Heart right ventricle (tissue), 16 donors: Measurements from ENCODE around the gene CYB561A3. TPM values are rescaled to one million over a fixed set of nuclear protein-coding genes. Genes with fewer than 3 reads are reported as not detected.

Experiments used
- ATAC-seq, 8 donors: fragments of 200-7000 bp; cut with Tn5 transposase; one replicate each; pipeline ENCODE4 v1.9.1; 2020; ENCODE audit warnings: mild to moderate bottlenecking in 8 of 8, moderate library complexity in 8 of 8, moderate number of reproducible peaks in 1 of 8
- DNase-seq, 2 donors: peaks; one replicate each; pipeline ENCODE4 v3.0.0-alpha.2; 2020
- H3K27ac ChIP-seq, 10 donors: fragments of 200-600 bp; sonication (generic) in 2 of 10; one replicate each; pipeline versions ENCODE4 v1.5.0 to v1.8.0; 2020 to 2022; ENCODE audit warnings: mild to moderate bottlenecking in 3 of 10
- H3K27me3 ChIP-seq, 7 donors: fragments of 200-600 bp; one replicate each; pipeline ENCODE4 v1.8.0; 2021 to 2022; ENCODE audit warnings: mild to moderate bottlenecking in 2 of 7
- H3K36me3 ChIP-seq, 9 donors: fragments of 200-600 bp; sonication (generic) in 1 of 9; one replicate each; pipeline versions ENCODE4 v1.5.0 to v1.8.0; 2020 to 2022; ENCODE audit warnings: mild to moderate bottlenecking in 2 of 9
- H3K4me1 ChIP-seq, 9 donors: fragments of 200-600 bp; sonication (generic) in 1 of 9; one replicate each; pipeline versions ENCODE4 v1.5.0 to v1.8.0; 2020 to 2022; ENCODE audit warnings: mild to moderate bottlenecking in 4 of 9
- H3K4me3 ChIP-seq, 10 donors: fragments of 200-600 bp; sonication (generic) in 2 of 10; one replicate each; pipeline versions ENCODE4 v1.5.0 to v1.8.0; 2020 to 2022; ENCODE audit warnings: mild to moderate bottlenecking in 7 of 10, moderate library complexity in 2 of 10
- H3K9me3 ChIP-seq, 11 donors: fragments of 200-600 bp in 10 of 11; sonication (generic) in 2 of 11; one replicate each; pipeline versions ENCODE4 v1.5.0 to v1.8.0; 2013 to 2022; ENCODE audit warnings: mild to moderate bottlenecking in 2 of 11, control low read depth in 1 of 11, moderate library complexity in 1 of 11
- CTCF ChIP-seq, 9 donors: fragments of 200-600 bp; sonication (generic) in 2 of 9; IDR thresholded peaks; one replicate each; pipeline versions ENCODE4 v1.5.0 to v1.8.0; 2021 to 2022; ENCODE audit warnings: antibody characterized with exemption in 9 of 9, mild to moderate bottlenecking in 5 of 9, moderate library complexity in 1 of 9
- WGBS, 2 donors: extraction: QIAGEN DNeasy Blood & Tissue Kit; methylation state at CpG; one replicate each; pipeline ENCODE4 v1.1.7; 2013; ENCODE audit warnings: inconsistent platforms in 1 of 2; 5-methylcytosine and 5-hydroxymethylcytosine counted together
- intact Hi-C, 10 donors: fragments of 100-400 bp; cut with DNase I; formaldehyde crosslinking; loops; one replicate each; pipeline versions ENCODE4 v1.11.1 to v1.14.2; 2022
- polyA plus RNA-seq, 2 donors: library from polyadenylated mRNA; stranded (reverse); fragments of 200-250 nt; gene quantifications; one replicate each; pipeline ENCODE4 v1.2.3, GENCODE V29; 2013
- total RNA-seq, 10 donors: library from RNA; stranded (reverse); fragmentation: NEBNext Ultra II Directional in 3 of 10; extraction: Animal tissue kit (Norgen Biotek cat#: 25700) in 3 of 10; gene quantifications; one replicate each; pipeline versions ENCODE4 v1.2.1 to v1.2.4, GENCODE V29; 2021 to 2023
- donor health status: Arrhythmogenic right ventricular cardiomyopathy.
- donor health status: ischemic (EF 13 %, LVEDD 7.1; RV severe dilation, severe dysfunction).
- donor health status: healthy with polysubstance abuse.
- donor health status: DM: no; HTN: yes; CAD: no.
- donor health status: DM: no; HTN: no; CAD: no.
- donor health status: ischemic (EF 25% LVEDD 6.9; RV normal size, moderate dysfunction).
- donor health status: ischemic (EF 25% LVEDD 5.7; RV mildly dilated, moderate dysfunction).
- donor health status: healthy.
- donor health status: DM: yes; HTN: yes; CAD: no.
- donor health status: Ischemic cardiomyopathy.
- donor health status: ischemic (EF 35%, LVEDD 5.7; RV mildly dilated, moderate dysfunction).
- donor health status: nonischemic (EF 11% LVEDD 7.7; RV severe dilation, severe dysfunction).
- donor health status: DM: yes; HTN: yes; CAD: no.
- donor health status: PGD.
- donor health status: ischemic (EF 29% LVEDD 5.4; RV normal size, mild dysfunction).
- donor health status: nonischemic (EF 23%, LVEDD 6.1; RV moderate dilation, normal function).

The CYB561A3 gene
- total and polyA plus RNA-seq, 12 donors = 6.0 to 18.6 (median 10.5) TPM

GRCh38 chr11:61357233-61357893 is 4.3 kb downstream of the CYB561A3 start:
- TF ChIP-seq CTCF (IDR thresholded peaks at IDR 0.05) = no peak
- intact Hi-C loops = no loop called here
- 93% methylated on average over 9 of the region's 9 CpGs for WGBS, 2 donors
- peaks cover 0 to 39% (median 20%) of the 10 kb centered on the region in 9 donors for H3K4me1 ChIP-seq
- H3K27me3 ChIP-seq = no peaks in the 10 kb centered on the region
- peaks cover 0 to 37% (median 7%) of the 10 kb centered on the region in 9 donors for H3K36me3 ChIP-seq
- ATAC-seq = no peak
- no peaks in the 10 kb centered on the region for H3K9me3 ChIP-seq
- DNase-seq = no peak
- H3K27ac ChIP-seq = peak overlapping the region in 2 of 10 donors; percentile 3 to 67
- no peak overlapping the region for H3K4me3 ChIP-seq

- Histone ChIP-seq H3K9me3 (no peaks in the 10 kb centered on the region), H3K27ac (no peak overlapping the region), H3K27me3 (no peaks in the 10 kb centered on the region), H3K4me3 (no peak overlapping the region), H3K4me1 (peaks cover 0 to 39% (median 20%) of the 10 kb centered on the region in 9 donors), H3K36me3 (peaks cover 0 to 43% (median 7%) of the 10 kb centered on the region in 9 donors)
- ATAC-seq = no peak
- 95 to 98% methylated on average over 4 of the region's 4 CpGs for WGBS, 2 donors
- no peak for TF ChIP-seq CTCF (IDR thresholded peaks at IDR 0.05)
- intact Hi-C loops = no loop called here
- no peak for DNase-seq
Observed at GRCh38 chr11:61356706-61357105, 5.0 kb downstream of the CYB561A3 start.

- no peak for ATAC-seq
- peaks cover 0 to 67% (median 7%) of the 10 kb centered on the region in 9 donors for H3K36me3 ChIP-seq
- WGBS, 2 donors = 85 to 88% methylated on average over 2 of the region's 2 CpGs
Observed at GRCh38 chr11:61354208-61354607, 7.5 kb downstream of the CYB561A3 start.

More at GRCh38 chr11:61354208-61354607, 7.5 kb downstream of the CYB561A3 start:
- intact Hi-C loops = no loop called here
- peaks cover 0 to 18% (median 0%) of the 10 kb centered on the region in 9 donors for H3K4me1 ChIP-seq
- no peaks in the 10 kb centered on the region for H3K9me3 ChIP-seq
- H3K4me3 ChIP-seq = no peak overlapping the region
- no peak for TF ChIP-seq CTCF (IDR thresholded peaks at IDR 0.05)
- H3K27ac ChIP-seq = no peak overlapping the region
- DNase-seq = no peak
- H3K27me3 ChIP-seq = no peaks in the 10 kb centered on the region
